GM19240 (cell line): ENCODE measurements around the gene PDE2A.

Experiments used
- DNase-seq: peaks from one replicate; pipeline ENCODE4 v3.0.0; 2011; ENCODE audit warnings: low spot score; ENCODE audit not compliant: insufficient read length

The PDE2A gene

DNA sequence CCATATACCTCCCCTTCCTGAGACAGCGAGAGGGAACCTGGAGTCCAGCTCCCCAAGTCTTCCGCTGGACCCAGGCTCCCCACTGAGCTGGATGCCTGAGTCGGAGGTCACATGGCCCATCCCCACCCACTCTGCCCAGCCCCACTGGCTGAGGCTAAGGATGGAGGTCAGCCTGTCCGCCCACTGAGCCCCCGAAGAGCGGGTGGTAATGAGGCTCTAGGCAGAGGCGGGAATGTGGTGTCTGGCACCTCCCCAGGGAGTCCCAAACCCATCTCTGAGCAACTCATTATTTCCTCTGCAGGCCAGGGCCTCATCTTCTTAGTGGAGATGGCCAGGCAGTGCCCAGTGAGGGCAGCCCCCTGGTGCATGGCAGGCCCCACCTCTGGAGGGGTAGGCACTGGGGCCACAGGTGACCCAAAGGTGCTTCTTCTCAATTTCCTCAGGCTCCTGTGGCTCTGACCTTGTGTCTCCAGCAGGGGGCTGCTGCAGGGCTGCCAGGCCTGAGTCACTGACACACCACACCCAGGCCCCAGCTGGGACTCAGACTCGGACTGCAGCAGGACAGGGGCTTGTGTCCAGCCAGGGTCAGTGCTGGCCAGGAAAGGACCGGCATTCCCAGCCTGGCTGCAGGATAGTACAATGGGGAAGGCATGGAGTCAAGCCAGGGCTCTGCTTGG, 10.2 kb upstream of the PDE2A start:
- peak; percentile 73 for DNase-seq

GRCh38 chr11:72683782-72684200, 9.6 kb upstream of the PDE2A start:
- DNase-seq = peak; percentile 79

GRCh38 chr11:72682858-72683243, 8.6 kb upstream of the PDE2A start:
- no peak for DNase-seq

- DNase-seq = no peak
These were observed 8.1 kb upstream of the PDE2A start for GRCh38 chr11:72682238-72682857.

DNA sequence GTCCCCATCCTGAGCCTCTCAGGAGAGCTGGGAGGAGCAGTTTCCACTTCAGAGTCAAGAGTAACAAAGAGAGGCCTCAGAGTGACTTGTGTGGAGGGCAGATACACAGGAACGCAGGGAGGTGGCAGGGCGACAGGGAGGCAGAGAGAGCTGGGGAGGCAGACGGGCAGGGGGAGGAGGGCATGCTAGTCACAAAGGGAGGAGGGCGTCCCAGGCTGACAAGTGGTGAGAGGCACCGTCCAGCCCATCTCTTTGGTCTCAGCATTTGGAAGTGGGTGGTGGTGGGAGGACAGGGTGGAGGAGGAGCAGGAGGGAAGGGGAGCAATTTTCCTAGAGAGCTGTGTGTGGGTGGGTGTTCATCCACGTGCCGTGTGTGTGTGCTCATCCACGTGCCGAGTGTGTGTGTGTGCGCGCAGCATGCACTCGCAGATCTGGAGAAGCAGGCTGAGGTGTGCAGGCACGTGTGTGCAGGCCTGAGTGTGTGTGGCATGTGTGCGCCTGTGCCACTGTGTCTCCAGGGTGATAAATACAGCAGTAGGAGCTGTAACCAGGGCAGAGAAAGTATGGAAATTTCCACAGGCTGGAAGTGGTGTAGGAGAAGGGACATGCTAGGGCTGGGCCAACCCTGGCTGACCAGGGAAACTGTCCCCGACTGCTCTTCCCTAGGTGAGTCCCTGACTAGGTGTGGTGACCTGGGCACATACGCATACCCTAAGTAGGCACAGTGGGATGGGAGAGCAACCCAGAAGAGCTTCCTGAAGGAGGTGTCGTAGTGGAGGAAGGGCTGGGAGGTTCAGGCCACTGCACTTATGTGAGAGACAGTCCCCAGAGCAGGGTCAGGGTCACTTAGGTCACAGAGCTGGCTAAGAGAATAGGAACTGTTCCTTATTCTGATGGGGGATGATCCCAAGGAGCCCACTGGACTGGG, 7.3 kb upstream of the PDE2A start:
- DNase-seq = no peak

GRCh38 chr11:72680624-72681158, 6.5 kb upstream of the PDE2A start:
- no peak for DNase-seq

DNA sequence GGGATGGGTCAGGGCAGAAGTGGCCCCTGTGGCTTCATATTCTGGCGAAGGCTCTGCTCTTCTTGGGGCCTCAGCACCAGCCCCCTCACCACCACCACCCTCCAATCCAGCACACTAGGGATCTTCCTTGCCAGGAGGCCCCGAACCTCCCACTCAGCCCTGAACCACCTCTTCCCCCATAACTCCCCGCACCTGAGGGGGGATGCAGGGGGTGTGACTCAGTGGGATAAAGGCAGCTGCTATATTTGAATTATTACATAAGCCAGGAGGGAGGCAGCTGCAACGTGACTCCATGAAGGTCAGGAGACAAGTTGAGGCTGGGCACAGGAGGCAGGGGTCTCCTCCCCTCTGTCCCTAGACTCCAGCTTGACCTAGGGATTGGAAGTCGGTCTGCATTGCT, 5.6 kb upstream of the PDE2A start:
- DNase-seq = no peak

GRCh38 chr11:72678524-72678923, 4.3 kb upstream of the PDE2A start:
- DNase-seq = no peak

- peak; percentile 51 for DNase-seq
These were observed 2.7 kb upstream of the PDE2A start for GRCh38 chr11:72676861-72677341.

DNA sequence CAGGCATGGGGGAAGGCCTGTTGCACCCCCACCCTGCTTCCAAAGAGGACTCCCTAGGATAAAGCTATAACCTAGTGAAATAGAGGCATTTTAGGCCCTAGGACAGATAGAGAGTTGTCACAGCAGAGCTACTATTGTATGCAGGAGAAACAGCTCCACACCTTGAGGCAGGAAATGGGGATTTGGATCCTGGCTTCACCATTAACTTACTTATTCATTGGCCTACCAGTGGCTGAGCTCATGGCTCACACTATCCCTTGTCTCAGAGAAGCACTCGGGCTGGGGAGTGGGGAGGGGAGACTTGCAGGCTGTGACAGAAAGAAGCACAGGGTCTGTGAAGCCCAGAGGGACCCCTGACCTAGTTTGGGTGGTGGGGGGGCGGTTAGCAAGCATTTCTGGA, 999 bp upstream of the PDE2A start:
- no peak for DNase-seq

GRCh38 chr11:72673284-72673942, 809 bp downstream of the PDE2A start:
- no peak for DNase-seq

DNA sequence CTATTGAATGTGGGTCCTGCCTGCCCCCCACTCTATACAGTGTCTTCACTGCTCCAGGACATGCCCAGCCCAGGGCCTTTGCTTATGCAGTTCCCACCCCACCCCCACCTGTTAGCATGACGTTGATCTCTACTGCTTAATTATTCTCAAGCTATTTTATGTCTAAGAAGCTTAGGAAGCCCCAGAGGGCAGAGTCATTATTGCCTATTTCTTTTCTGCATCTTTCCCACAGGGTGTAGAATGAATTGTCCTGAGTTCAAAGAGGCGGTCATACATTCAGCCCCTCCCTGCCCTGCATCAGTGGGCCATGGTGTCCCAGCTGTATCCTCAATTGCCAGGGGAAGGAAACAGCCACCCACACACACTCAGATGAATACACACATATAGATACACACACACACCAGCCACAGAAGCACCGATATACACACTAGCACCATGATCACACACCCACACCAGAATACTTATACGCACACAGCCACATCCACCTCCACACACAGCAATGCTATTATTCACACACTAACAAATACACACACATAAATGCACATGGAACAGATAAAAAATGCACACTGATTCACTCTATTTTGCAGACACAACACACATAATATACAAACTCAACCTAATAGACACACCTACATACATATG, 1.5 kb downstream of the PDE2A start:
- no peak for DNase-seq

DNA sequence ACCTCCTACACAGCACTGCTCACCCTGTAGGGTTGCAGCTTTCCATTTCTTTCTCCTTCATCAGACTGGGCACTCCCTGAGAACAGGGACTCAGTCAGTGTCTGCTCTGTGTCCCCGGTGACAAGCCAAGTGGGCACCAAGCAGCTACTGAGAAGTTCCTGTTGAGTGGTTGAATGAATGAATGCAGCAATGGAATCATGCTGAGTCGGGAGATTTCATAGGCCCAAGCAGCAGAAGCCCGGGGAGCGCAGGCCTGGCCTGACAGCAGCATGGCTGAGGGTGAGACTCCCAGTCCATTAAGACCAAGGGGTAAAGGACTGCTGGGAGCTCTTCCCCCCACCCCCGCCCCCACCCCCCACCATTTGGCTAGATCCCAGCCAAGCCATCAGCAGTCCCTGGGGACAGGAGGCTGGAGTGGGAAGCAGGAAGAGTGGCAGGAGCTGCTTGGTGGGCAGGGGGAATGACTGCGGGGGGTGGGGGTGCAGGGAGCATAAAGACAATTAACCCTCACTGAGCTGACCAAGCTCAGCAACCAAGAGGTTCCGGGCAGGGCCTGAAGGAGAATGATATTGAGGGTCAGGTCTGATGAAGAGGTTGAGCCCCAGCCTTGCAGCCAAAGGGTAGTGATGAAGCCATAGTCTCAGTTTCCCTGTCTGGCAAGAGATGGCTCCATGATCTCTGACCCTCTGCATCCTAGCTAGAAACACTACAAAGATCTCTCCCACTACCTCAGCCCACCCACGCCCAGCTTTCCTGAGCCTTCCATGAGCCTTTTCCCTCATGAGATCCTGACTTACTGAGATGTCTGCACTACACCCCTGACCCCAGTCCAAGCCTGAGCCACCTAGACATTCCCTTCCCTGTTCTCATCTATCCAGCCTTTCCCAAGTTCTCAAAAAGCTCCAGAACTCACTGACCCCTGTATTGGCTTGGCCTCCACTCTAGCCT, 2.8 kb downstream of the PDE2A start:
- no peak for DNase-seq

DNA sequence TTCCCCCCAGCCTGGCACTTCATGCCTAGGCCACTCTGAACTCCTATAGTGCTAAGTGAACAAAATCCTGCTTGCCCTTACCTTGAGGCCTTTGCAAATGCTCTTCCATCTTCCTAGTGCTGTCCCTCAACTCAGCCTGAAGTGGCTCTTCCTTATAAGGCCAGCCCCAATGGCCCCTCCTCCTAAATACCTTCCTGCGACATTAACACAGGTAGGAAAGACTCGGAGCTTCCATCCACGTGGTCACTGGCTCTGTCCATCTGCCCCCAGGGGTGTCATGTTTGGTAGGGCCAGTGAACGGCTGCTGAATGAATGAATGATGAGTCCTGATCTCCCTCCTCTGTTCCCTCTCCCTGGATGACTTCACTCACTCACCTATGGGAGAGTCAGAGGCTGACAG, 4.2 kb downstream of the PDE2A start:
- no peak for DNase-seq

- no peak for DNase-seq
These were observed 4.7 kb downstream of the PDE2A start for GRCh38 chr11:72669527-72669926.

- peak; percentile 98 for DNase-seq
These were observed 5.4 kb downstream of the PDE2A start for GRCh38 chr11:72668629-72669347.

- DNase-seq = no peak
These were observed 8.2 kb downstream of the PDE2A start for GRCh38 chr11:72665911-72666472.

GRCh38 chr11:72662036-72662435, 12.2 kb downstream of the PDE2A start:
- DNase-seq = no peak

DNA sequence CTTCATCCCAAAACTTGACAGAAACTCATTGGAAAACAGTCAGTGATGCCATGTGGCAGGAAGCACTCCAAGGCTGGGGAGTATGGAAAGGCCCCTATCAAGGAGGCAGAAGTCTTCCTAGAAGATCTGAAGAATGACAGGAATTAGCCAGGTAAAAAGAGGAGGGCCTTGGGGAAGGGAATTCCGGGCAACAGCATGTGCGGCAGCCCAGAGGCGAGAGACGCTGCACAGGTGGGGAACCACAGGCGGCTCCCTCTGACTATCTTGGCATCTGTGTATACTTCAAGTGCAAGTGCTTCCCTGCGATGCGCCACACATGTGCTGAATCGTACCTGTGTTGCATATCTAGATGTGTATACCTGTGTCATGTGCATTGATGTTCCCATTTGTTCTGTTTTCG, 12.7 kb downstream of the PDE2A start:
- no peak for DNase-seq
